PC-3 (cell line): ENCODE measurements around the gene ULK4.

ENCODE experiments used
- EZH2 ChIP-seq: fragments of 300-600 bp; sonication (generic); IDR thresholded peaks from one replicate; pipeline ENCODE4 v1.6.1; 2017; ENCODE audit warnings: antibody characterized with exemption, mild to moderate bottlenecking, low read length; ENCODE audit not compliant: unreplicated experiment
- TF ChIP-seq, protein P1 (sequence below): fragments of 300-600 bp; sonication (generic); conservative IDR thresholded peaks from 2 replicates; pipeline ENCODE4 v1.5.1; 2017; ENCODE audit warnings: antibody characterized with exemption, low read depth, mild to moderate bottlenecking, low read length

DNA sequence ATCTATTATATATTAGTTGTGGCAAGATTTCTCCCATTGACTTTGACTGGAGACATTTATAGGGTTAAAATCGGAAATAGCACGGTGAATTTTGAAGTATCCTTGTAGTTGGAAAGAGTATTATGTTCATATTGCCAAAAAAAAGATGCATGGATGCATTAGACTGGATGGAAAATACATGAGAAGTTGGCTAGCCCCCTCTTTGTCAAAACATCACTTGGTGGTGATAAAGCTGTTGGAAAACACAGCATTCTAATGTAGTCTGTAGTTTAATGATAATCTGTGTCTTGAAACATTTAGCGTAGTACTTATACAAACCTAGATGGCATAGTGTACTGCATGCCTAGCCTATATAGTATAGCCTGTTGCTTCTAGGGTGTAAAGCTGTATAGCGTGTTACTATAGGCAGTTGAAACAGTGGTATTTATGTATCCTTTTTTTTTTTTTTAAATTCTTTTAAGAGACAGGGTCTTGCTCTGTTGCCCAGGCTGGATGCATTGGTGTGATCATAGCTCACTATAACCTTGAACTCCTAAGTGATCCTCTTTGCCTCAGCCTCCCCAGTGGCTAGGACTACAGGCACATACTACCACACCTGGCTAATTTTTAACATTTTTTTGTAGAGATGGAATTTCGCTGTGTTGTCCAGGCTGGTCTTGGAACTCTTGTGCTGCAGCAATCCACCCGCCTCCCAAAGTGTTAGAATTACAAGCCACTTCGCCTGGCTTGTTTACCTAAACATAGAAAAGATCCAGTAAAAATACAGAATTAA, 740.8 kb downstream of the ULK4 start:
- TF ChIP-seq, protein P1, sequence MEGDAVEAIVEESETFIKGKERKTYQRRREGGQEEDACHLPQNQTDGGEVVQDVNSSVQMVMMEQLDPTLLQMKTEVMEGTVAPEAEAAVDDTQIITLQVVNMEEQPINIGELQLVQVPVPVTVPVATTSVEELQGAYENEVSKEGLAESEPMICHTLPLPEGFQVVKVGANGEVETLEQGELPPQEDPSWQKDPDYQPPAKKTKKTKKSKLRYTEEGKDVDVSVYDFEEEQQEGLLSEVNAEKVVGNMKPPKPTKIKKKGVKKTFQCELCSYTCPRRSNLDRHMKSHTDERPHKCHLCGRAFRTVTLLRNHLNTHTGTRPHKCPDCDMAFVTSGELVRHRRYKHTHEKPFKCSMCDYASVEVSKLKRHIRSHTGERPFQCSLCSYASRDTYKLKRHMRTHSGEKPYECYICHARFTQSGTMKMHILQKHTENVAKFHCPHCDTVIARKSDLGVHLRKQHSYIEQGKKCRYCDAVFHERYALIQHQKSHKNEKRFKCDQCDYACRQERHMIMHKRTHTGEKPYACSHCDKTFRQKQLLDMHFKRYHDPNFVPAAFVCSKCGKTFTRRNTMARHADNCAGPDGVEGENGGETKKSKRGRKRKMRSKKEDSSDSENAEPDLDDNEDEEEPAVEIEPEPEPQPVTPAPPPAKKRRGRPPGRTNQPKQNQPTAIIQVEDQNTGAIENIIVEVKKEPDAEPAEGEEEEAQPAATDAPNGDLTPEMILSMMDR: no peak
- TF ChIP-seq EZH2: no peak
